VCaP (cell line): ENCODE measurements around the gene CACNA1A.

Experiments
- H3K27ac ChIP-seq: fragments of 450-650 bp; 2 replicates; pipeline ENCODE4 v1.5.1; 2017
- CTCF ChIP-seq: fragments of 450-650 bp; conservative IDR thresholded peaks from 2 replicates; pipeline ENCODE4 v1.5.1; 2017; ENCODE audit warnings: mild to moderate bottlenecking, moderate library complexity

CACNA1A gene

GRCh38 chr19:13401388-13401787 lies 104.9 kb downstream of the CACNA1A start:
- no peak for TF ChIP-seq CTCF
- no peak overlapping the region for H3K27ac ChIP-seq

GRCh38 chr19:13400296-13400695 lies 106.0 kb downstream of the CACNA1A start:
- H3K27ac ChIP-seq, result no peak overlapping the region
- no peak for TF ChIP-seq CTCF

GRCh38 chr19:13399746-13400145 lies 106.5 kb downstream of the CACNA1A start:
- H3K27ac ChIP-seq, result no peak overlapping the region
- no peak for TF ChIP-seq CTCF

GRCh38 chr19:13398780-13399726 lies 107.2 kb downstream of the CACNA1A start:
- H3K27ac ChIP-seq, result no peak overlapping the region
- no peak for TF ChIP-seq CTCF

GRCh38 chr19:13398182-13398581 lies 108.1 kb downstream of the CACNA1A start:
- TF ChIP-seq CTCF, result no peak
- H3K27ac ChIP-seq, result no peak overlapping the region

- no peak for TF ChIP-seq CTCF
- no peak overlapping the region for H3K27ac ChIP-seq
Measured at GRCh38 chr19:13396250-13397080, 109.8 kb downstream of the CACNA1A start.

- TF ChIP-seq CTCF, result no peak
- no peak overlapping the region for H3K27ac ChIP-seq
Measured at GRCh38 chr19:13382633-13382938, 123.7 kb downstream of the CACNA1A start.
